Measurements from ENCODE around the gene PLCL2. TPM values are rescaled to one million over a fixed set of nuclear protein-coding genes. Genes with fewer than 3 reads are reported as not detected.

PLCL2 gene
- total RNA-seq, 1 experiment from 2014 or later = 32.1 TPM

DNA sequence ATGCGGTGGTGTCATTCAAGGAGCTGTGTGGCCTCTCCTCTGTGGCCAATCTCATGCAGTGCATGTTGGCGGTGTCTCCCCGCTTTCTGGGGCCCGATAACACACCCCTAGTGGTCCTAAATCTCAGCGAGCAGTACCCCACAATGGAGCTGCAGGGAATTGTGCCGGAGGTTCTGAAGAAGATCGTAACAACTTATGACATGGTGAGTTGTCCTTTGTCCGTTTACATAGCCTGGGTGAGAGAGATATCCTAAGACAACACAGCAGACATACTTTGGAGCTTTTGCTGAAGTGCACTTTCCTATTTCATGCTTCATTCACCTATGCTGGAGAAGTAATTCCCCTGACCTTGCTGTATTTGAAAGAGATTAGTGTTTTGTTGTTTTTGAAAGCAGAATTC lies 130.0 kb downstream of the PLCL2 start:
- no peak overlapping the region for H2BK5ac ChIP-seq (ENCODE audit: insufficient read length, low read length)
- H3K4me3 Mint-ChIP-seq = no peak overlapping the region
- no peaks in the 10 kb centered on the region for H3K79me1 ChIP-seq (ENCODE audit: insufficient read depth, low read depth, low read length, poor library complexity, severe bottlenecking)
- no CpG with 5 or more reads among the region's 8 CpGs for WGBS (ENCODE audit: extremely low coverage, insufficient read length, low lambda C conversion rate)
- H3K4me2 ChIP-seq (ENCODE audit: insufficient read depth, insufficient read length, low read length) = no peak overlapping the region
- H2BK20ac ChIP-seq (ENCODE audit: low read depth, low read length, poor library complexity, severe bottlenecking) = no peak overlapping the region
- no peak overlapping the region for H3K27ac ChIP-seq (ENCODE audit: insufficient read length, low read depth, low read length)
- H2AFZ ChIP-seq (ENCODE audit: low read length) = no peak overlapping the region
- H4K91ac ChIP-seq (ENCODE audit: insufficient read length, low read depth, low read length) = no peak overlapping the region
- peaks cover 4% of the 10 kb centered on the region for H3K27me3 Mint-ChIP-seq (ENCODE audit: low read depth)
- no peak overlapping the region for H2AK5ac ChIP-seq (ENCODE audit: insufficient read length, low read length)
- H4K8ac ChIP-seq (replicated peaks; ENCODE audit: insufficient read length, low read depth, low read length) = no peak overlapping the region
- H3T11ph ChIP-seq (ENCODE audit: low read length) = no peak overlapping the region
- H3K14ac ChIP-seq (ENCODE audit: insufficient read depth, low read length) = no peak overlapping the region
- no peak overlapping the region for H3K9ac ChIP-seq (ENCODE audit: extremely low read depth, insufficient read length, low read length)
- no peaks in the 10 kb centered on the region for H3K9me3 ChIP-seq (ENCODE audit: control insufficient read depth, low read depth, low read length)
- H2BK12ac ChIP-seq (ENCODE audit: insufficient read length, low read depth, low read length) = no peak overlapping the region
- H3K56ac ChIP-seq (ENCODE audit: insufficient read length, low read depth, low read length) = no peak overlapping the region
- H3K27me3 ChIP-seq (ENCODE audit: insufficient read depth, low read length) = no peaks in the 10 kb centered on the region
- no peaks in the 10 kb centered on the region for H4K20me1 ChIP-seq (ENCODE audit: control insufficient read depth, insufficient read depth, insufficient read length)
- no peak overlapping the region for H3K4ac ChIP-seq (ENCODE audit: low read depth, low read length)
- H2BK15ac ChIP-seq (ENCODE audit: low read depth, low read length) = no peak overlapping the region
- H3K4me1 ChIP-seq (ENCODE audit: insufficient read depth, low read length) = no peaks in the 10 kb centered on the region; the same call in 1 of the 2 replicates
- TF ChIP-seq, protein P1, sequence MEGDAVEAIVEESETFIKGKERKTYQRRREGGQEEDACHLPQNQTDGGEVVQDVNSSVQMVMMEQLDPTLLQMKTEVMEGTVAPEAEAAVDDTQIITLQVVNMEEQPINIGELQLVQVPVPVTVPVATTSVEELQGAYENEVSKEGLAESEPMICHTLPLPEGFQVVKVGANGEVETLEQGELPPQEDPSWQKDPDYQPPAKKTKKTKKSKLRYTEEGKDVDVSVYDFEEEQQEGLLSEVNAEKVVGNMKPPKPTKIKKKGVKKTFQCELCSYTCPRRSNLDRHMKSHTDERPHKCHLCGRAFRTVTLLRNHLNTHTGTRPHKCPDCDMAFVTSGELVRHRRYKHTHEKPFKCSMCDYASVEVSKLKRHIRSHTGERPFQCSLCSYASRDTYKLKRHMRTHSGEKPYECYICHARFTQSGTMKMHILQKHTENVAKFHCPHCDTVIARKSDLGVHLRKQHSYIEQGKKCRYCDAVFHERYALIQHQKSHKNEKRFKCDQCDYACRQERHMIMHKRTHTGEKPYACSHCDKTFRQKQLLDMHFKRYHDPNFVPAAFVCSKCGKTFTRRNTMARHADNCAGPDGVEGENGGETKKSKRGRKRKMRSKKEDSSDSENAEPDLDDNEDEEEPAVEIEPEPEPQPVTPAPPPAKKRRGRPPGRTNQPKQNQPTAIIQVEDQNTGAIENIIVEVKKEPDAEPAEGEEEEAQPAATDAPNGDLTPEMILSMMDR (conservative IDR thresholded peaks at IDR 0.05) = no peak
- H3K18ac ChIP-seq (ENCODE audit: insufficient read length, low read depth, low read length) = no peak overlapping the region
- H3K4me1 Mint-ChIP-seq = peaks cover 23% of the 10 kb centered on the region in 2 experiments
- no peak for DNase-seq
- H3K23me2 ChIP-seq (ENCODE audit: insufficient read length, low read depth, low read length, poor library complexity, severe bottlenecking) = peaks cover 2% of the 10 kb centered on the region
- no peak overlapping the region for H3K23ac ChIP-seq (ENCODE audit: insufficient read length, low read depth, low read length)
- no peak overlapping the region for H2BK120ac ChIP-seq (ENCODE audit: low read depth, low read length, poor library complexity, severe bottlenecking)
- H4K5ac ChIP-seq (ENCODE audit: insufficient read length, low read depth, low read length) = no peak overlapping the region
- H3K27ac Mint-ChIP-seq = no peak overlapping the region; a peak in 1 of 7 replicates
- H3K36me3 Mint-ChIP-seq (ENCODE audit: insufficient read depth in 1 of 3, low read depth in 3 of 3) = peaks cover 0 to 37% (median 30%) of the 10 kb centered on the region in 3 experiments; a peak in 4 of 7 replicates
- H3K9me3 Mint-ChIP-seq = no peaks in the 10 kb centered on the region
- no peaks in the 10 kb centered on the region for H3K79me2 ChIP-seq (ENCODE audit: insufficient read depth, low read length)
